AG09319 (cell line): ENCODE measurements around the gene CR1L.
"Not testable (repeated sequence)": the region's sequence is repeated elsewhere in the genome, so short reads cannot be mapped to it uniquely, and the experiment has no call there.

Source experiments
- DNase-seq: peaks from one replicate; pipeline ENCODE4 v3.0.0-alpha.2; 2010; ENCODE audit warnings: low read depth; ENCODE audit errors: extremely low read depth
- TF ChIP-seq, protein P1 (sequence below): IDR thresholded peaks from 2 replicates; pipeline ENCODE4 v1.5.1; 2011; ENCODE audit warnings: low read depth, mild to moderate bottlenecking, inconsistent platforms, low read length, moderate library complexity

CR1L gene

GRCh38 chr1:207620543-207620893, 24.4 kb upstream of the CR1L start:
- DNase-seq, result no peak
- TF ChIP-seq, protein P1, sequence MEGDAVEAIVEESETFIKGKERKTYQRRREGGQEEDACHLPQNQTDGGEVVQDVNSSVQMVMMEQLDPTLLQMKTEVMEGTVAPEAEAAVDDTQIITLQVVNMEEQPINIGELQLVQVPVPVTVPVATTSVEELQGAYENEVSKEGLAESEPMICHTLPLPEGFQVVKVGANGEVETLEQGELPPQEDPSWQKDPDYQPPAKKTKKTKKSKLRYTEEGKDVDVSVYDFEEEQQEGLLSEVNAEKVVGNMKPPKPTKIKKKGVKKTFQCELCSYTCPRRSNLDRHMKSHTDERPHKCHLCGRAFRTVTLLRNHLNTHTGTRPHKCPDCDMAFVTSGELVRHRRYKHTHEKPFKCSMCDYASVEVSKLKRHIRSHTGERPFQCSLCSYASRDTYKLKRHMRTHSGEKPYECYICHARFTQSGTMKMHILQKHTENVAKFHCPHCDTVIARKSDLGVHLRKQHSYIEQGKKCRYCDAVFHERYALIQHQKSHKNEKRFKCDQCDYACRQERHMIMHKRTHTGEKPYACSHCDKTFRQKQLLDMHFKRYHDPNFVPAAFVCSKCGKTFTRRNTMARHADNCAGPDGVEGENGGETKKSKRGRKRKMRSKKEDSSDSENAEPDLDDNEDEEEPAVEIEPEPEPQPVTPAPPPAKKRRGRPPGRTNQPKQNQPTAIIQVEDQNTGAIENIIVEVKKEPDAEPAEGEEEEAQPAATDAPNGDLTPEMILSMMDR, result no peak

DNA sequence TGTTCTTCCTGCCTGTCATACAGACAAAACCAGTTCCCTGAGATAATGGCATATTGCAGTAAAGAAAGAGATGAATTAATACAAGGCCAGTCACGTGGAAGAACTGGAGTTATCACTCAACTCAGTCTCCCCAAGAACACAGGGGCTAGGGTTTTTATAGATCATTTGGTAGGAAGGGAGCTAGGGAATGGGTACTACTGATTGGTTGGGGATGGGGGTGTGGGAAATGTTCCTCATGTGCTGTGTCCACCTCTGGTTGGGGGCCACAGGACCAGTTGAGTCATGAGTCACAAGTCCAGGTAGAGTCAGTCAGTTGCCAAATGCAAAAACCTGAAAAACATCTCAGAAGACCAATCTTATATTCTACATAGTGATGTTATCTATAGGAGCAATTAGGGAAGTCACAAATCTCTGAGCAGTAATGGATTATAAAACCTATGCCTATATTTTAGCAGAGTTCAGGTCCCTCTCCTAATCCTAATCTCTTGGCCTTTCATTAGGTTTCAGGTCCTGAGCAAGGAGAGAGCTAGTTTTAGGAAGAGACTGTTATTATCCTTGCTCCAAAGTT, 19.3 kb upstream of the CR1L start:
- not testable (repeated sequence) for DNase-seq

GRCh38 chr1:207626972-207627337, 18.0 kb upstream of the CR1L start:
- TF ChIP-seq, protein P1, result no peak
- no peak for DNase-seq

DNA sequence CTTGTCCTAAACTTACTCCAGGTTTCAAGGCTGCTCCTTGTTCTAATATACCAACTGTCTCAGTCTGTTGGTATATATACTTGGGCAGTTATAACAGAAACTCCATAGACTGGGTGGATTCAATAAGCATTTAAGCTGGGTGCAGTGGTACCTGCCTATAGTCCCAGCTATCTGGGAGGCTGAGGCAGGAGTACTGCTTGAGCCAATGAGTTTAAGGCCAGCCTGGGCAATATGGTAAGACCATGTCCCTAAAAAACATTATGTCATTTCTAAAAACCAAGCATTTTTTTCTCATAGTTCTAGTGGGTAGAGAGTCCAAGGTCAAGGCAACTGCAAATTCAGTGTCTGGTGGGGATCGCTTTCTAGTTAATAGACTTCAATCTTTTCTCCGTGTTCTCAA, 17.4 kb upstream of the CR1L start:
- no peak for DNase-seq
- TF ChIP-seq, protein P1, result no peak

DNA sequence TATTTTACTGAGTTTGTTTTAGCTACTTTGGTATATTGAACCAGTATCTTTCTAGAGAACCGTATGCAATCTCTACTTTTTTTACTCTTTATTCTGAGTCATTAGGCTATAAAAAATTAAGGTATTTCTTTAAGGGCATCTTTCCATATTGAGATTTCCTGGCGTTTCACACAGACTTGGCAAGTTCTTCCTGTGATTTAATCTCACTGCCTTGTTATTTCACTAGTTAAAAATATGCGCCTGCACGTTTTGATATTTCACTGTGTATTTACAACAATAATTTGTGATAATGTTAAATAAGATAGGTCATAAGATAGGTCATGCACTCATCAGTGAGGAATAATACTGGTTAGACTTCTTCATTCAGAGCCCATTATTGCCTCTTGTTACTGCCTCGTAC, 16.2 kb upstream of the CR1L start:
- TF ChIP-seq, protein P1, result no peak

DNA sequence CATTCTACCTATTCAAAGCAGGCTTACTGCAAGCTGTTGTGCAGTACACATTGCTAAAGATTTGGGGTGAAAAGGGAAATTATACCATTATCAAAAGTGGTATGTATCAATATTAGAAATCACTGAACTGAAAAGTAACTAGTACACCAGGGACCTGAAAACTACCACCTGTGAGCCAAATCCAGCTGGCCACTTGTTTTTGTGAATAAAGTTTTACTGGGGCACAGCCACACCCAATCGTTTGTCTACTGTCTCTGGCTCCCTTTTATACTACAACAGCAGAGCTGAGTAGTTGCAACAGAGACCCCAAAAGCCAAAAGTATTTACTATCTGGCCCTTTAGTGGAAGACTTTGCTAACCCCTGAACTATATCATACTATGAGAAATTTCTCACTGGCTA, 13.8 kb upstream of the CR1L start:
- TF ChIP-seq, protein P1, result no peak
- DNase-seq, result no peak

More for the DNA sequence above, 16.2 kb upstream of the CR1L start:
- no peak for DNase-seq

DNA sequence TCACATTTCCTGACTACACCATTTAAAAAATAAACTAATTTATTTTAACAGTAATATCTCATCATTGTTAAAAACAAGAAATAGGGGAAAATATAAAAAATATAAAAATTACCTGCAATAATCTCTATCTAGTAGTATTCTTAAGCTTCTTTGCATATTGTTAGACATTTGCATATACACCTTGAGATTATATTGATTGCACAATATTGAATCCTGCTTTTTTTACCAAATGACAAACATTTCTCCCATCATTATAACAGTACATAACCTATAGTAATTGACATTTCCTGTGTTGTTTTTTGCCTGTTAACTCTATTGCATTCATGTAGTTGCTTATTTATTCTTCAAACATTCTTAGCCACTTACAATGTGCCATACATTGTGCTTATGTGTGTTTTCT, 11.7 kb upstream of the CR1L start:
- TF ChIP-seq, protein P1, result no peak
- no peak for DNase-seq

GRCh38 chr1:207633699-207634289, 11.1 kb upstream of the CR1L start:
- not testable (repeated sequence) for DNase-seq

DNA sequence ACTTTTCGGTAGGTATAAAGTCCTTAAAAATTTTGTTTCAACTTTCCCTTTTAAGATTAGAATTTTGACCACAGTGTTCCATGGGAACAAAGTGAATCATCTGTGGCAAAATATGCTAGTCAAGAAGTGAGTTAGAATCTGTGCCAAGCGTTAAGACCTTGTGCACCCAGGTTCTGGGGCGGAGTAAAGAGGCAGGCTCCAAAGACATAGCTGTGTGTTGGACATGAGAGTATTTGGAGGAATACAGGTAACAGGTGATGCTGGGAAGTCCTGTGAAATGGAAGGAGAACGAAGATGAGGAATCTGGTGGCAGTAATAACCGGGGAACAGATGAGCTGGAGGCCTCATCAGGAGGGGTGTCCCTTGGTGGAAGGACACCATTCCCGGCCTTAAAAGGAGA, 10.6 kb upstream of the CR1L start:
- not testable (repeated sequence) for DNase-seq

DNA sequence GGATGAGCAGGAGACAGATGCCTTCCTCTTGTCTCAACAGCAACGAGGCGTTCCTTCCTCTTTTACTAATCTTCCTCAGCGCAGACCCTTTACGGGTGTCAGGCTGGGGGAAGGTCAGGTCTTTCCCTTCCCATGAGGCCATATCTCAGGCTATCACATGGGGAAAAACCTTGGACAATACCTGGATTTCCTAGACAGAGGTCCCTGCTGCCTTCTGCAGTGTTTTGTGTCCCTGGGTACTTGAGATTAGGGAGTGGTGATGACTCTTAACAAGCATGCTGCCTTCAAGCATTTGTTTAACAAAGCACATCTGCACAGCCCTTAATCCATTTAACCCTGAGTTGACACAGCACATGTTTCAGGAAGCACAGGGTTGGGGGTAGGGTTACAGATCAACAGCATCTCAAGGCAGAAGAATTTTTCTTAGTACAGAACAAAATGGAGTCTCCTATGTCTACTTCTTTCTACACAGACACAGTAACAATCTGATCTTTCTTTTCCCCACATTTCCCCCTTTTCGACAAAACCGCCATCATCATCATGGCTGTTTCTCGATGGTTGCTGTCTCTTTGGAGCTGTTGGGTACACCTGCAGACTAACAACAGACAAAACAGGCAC, 9.3 kb upstream of the CR1L start:
- not testable (repeated sequence) for DNase-seq

DNA sequence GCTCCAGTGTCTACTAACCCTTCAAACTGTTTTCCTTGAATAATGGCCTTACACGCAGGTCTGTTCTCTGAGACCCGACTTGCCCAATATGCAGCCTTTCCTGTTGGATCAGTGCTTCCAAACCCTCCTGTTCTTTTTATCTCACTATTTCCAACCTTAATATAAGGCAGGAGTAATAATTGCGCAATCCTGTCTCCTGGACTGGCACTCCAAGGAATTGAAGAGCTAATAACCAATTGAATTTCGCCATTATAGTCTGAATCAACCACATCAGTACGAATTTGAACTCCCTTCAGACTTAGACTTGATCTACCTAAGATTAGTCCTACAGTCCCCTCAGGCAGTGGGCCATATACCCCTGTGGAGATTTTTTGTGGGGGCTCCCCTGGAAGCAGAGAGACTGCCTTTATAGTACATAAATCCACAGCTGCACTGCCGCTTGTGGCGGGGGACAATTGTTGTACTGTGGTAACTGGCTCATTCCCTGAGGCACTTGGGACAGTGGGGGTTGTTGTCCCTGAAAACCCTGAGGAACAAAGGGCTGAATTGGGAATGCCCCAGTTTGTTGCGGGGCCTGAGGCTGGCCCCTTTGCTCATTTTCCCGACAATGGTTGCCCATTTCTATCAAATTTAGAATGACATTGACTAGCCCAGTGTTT, 6.3 kb upstream of the CR1L start:
- DNase-seq, result not testable (repeated sequence)

GRCh38 chr1:207639362-207639761, 5.6 kb upstream of the CR1L start:
- DNase-seq, result not testable (repeated sequence)
